ENCODE measurements around the gene SOX1.

GRCh38 chr13:112083971-112084370 lies 17.0 kb downstream of the SOX1 start:
- no peak for TF ChIP-seq POLR2A (IDR thresholded peaks at IDR 0.05; ENCODE audit: low read depth, low read length)
- TF ChIP-seq MYC (IDR thresholded peaks at IDR 0.05; ENCODE audit: low read depth, low read length): no peak
- TF ChIP-seq CTCF (IDR thresholded peaks at IDR 0.05; ENCODE audit: extremely low read depth in 1 of 2, insufficient read depth in 1 of 2, low read depth in 1 of 2, low read length in 2 of 2): no peak
- TF ChIP-seq JUN (IDR thresholded peaks at IDR 0.05; ENCODE audit: borderline replicate concordance, insufficient read depth, insufficient read length, low read depth): no peak
- no peak for TF ChIP-seq POLR2AphosphoS5 (IDR thresholded peaks at IDR 0.05; ENCODE audit: insufficient read depth, low read depth, low read length)
- TF ChIP-seq MAX (IDR thresholded peaks at IDR 0.05; ENCODE audit: insufficient read depth, insufficient read length): no peak
- TF ChIP-seq EZH2 (IDR thresholded peaks at IDR 0.05; ENCODE audit: borderline replicate concordance, low read depth, low read length, severe bottlenecking): no peak
- no peak for TF ChIP-seq GATA2 (IDR thresholded peaks at IDR 0.05; ENCODE audit: insufficient read depth, insufficient read length, low read depth, low read length)
